ENCODE results near the gene IFITM2.
"Not testable (repeated sequence)": the region's sequence is repeated elsewhere in the genome, so short reads cannot be mapped to it uniquely, and the experiment has no call there.

The IFITM2 gene

GRCh38 chr11:293852-294661, 13.6 kb upstream of the IFITM2 start:
- no peak for DNase-seq

DNA sequence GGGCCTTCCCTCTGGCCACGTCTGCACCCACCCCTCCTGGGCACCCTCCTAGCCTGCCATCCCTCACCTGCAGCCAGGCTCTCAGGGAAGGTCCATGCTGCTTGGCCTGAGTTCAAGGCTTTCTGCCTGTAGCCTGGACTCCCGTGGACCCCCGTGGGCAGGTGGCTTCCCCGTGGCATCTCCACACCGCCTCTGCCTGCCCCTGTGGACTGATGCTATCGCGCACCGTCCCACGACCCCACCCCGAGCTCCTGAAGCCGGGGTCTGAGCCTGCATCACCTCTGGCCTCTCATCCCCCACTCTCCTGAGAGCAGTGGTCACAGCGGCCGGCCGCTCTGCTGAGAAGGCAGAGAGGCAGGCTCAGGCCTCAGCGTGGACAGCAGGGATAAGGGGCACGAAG, 12.8 kb upstream of the IFITM2 start:
- no peak for DNase-seq

- no peak for DNase-seq
Measured at GRCh38 chr11:295351-296170, 12.1 kb upstream of the IFITM2 start.

DNA sequence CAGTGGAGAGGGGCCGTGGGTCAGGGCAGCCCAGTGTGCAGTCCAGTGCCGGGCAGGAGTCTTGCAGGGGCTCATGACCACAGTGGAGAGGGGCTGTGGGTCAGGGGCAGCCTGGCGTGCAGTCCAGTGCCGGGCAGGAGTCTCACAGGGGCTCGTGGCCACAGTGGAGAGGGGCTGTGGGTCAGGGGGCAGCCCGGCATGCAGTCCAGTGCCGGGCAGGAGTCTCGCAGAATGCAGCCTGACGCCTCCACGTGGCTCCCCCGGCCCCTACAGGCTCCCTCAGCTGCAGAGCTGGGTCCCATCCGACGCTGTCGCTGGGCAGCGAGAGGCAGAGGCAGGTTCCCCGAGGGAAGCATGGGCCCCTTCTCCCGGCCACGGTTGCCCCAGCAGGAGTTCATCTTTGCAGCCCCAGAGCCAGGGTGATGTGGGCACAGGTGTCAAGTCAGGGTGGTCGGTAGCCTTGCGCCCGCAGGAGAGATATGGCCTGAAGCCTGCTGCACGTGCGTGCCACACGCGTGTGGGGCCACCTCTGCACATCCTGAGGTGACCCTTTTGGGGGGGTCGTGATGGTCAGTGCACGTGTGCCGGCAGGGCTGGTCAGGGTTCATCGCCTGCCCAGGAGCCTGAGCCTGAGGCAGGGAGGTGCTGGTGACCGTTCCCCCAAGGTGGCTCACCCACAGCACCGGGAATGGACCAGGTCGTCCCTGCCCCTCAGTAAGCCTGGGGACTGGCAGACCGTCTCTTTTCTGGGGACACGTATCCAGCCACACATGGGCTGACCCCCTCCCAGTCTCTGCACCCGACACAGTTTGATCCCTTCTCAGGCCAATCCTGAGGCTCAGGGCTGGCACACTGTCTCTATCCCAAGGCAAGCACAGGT, 11.2 kb upstream of the IFITM2 start:
- no peak for DNase-seq

DNA sequence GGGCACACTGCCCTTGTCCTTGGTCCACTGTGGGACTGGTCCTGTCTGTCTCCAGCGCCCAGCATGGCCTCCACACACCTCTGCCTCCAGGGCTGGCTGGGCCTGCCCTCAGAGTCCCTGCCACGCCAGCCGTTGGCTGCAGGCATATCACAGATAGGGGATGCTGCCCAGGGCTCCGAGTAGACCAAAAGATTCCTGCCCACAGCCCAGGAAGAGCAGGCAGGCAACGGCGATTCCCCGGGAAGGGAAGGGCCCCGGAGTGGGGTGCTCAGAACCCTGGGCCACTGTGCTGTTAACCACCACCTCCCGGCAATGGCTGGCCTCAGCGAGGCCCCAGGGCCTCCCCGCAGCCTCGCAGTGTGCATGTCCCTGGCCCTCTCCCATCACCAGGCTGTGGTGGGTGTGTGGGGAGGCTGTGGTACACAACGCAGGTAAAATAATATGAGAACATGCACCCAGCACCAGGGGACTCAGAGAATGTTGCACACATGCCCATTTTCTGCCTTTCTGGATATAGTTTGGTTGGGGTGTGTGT, 10.5 kb upstream of the IFITM2 start:
- no peak for DNase-seq

DNA sequence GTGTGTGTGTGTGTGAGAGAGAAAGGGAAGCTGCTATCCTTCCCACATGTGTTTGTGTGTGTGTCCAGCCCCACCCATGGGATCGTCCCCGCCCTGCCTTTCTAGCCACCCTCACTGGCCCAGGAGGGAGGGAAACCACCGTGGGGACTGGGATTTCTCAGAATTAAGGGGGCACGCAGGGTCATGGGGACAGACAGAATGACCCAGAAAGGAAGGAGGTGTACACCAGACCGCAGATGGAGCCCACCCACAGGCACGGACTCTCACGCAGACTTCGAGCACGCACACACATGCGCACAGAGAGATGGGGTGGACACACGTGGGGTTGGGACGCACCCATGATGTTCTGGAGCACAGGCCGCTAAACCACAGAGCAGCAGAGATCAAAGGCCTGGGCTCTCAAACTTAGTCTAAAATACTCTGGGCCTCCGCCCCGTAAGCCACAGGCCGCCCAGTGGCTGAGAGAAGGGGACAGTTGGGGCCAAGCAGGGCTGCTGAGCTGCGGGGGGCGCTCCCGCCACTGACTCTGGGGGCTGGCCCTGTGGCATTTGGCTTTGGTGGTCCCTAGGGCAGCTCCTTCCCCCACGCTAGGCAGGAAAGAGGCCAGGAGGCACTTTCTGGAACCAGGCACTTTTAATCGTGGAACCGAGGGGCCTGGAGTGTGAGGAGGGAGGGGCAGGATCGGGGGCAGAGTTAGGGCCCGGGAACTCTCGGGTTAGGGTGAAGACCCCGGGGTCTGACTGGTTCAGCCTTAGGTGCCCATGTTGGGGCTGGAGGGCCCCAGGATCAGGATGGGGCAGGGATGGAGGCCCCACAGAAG, 9.8 kb upstream of the IFITM2 start:
- no peak for DNase-seq

GRCh38 chr11:298406-299065, 9.1 kb upstream of the IFITM2 start:
- no peak for DNase-seq

DNA sequence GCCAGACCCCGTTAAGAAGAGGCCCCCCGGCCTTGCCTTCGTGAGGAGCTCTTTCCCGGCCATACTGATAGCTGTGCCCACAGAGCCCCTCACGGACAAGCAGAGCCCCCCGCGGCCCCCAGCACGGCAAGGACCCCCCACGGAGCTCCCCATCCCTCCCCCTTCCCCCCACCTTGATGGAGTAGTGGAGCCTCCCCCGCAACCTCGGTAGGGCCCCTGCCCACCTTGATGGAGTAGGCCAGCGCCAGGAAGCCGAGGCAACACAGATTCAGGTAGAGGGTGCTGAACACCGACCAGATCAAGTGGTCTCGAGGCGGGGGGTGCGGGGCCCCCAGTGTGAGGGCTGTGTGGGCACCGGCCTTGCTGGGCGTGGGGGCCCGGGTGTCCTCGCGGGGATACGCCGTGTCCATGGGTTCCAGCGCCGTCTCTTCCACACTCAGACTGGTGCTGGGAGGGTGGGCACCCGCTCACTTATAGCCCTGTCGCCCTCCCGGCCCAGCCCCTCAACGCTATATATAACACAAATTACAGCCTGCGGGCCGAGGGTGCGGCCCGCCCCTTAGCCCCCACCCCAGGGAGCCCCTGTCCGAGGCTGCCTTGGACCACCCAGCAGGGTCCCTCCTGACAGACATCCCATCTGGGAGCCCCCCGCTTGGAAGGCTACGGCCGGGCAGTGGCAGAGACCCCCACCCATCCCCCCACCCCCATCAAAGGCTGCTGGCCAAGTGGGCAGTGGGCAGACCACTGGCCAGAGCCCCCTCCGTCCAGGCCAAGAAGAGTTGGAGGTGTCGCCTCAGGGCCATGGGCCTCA, 8.3 kb upstream of the IFITM2 start, which contains the start of gene IFITM5:
Gene IFITM5, minus strand, starts transcription at position 446 of the 811 bp plus-strand sequence. Its CDS starts 36 bp downstream, at position 410.
- no peak for DNase-seq

GRCh38 chr11:299951-300735, 7.5 kb upstream of the IFITM2 start:
- no peak for DNase-seq

GRCh38 chr11:303363-303762, 4.3 kb upstream of the IFITM2 start:
- no peak for DNase-seq

DNA sequence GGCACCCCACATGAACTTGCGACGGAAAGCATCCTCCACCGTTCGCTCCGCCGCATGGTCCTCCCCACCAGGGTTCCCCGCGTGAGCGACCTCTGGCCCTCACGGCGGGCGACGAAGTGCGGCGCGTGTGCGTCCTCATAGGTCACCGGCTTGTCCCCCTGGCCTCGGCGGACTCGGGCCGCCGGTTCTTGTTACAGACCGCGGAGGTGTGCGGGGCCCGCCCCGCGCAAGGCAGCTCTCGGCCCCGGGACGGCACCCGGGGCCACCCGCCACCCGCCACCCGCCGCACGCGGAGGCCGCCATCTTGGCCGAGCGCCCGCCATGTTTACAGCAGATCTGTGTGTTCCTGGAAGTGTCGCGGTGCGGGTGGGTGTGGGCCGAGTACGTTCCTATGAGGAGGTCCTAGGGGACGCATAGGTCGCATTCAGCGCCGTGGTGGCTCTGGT, 3.5 kb upstream of the IFITM2 start:
- no peak for DNase-seq

- peak; percentile 74 for DNase-seq
Measured at GRCh38 chr11:304915-305843, 2.4 kb upstream of the IFITM2 start.

GRCh38 chr11:305844-306211, 1.8 kb upstream of the IFITM2 start:
- no peak for DNase-seq

GRCh38 chr11:306645-307371, 808 bp upstream of the IFITM2 start:
- no peak for DNase-seq

DNA sequence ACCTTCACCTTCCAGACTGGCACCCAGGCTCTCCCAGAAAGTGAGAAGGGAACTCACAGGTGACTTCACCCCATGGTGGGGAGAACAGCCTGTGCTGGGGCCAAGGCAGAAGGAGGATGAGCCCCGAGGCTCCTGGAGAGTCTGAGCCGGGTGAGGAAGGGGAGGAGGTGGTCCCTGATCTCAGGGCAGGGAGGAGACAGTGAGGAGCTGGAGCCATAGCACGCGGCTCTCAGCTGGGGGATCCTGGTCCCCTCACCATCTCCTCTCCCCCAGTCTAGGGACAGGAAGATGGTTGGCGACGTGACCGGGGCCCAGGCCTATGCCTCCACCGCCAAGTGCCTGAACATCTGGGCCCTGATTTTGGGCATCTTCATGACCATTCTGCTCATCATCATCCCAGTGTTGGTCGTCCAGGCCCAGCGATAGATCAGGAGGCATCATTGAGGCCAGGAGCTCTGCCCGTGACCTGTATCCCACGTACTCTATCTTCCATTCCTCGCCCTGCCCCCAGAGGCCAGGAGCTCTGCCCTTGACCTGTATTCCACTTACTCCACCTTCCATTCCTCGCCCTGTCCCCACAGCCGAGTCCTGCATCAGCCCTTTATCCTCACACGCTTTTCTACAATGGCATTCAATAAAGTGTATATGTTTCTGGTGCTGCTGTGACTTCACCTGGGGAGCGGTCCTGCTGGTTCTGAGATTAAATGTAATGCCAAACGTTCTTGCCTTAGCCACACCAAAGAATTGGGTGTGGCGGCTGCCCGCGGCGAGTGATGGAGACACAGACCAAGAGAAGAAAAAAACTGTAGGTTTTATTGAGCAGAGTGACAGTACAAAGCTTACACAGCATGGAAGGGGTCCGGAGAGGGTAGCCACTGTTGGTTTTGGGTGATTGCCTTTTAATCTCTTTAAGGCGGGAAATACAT, 1.4 kb downstream of the IFITM2 start:
- peak; percentile 58 for DNase-seq

- not testable (repeated sequence) for DNase-seq
Measured at GRCh38 chr11:309979-310572, 2.5 kb downstream of the IFITM2 start.
